ENCODE data around the gene ARMC9. TPM values are rescaled to one million over a fixed set of nuclear protein-coding genes. Genes with fewer than 3 reads are reported as not detected.

Gene ARMC9
- total RNA-seq, 4 donors from 2014 or later = 16.8 to 47.6 (median 39.3) TPM

DNA sequence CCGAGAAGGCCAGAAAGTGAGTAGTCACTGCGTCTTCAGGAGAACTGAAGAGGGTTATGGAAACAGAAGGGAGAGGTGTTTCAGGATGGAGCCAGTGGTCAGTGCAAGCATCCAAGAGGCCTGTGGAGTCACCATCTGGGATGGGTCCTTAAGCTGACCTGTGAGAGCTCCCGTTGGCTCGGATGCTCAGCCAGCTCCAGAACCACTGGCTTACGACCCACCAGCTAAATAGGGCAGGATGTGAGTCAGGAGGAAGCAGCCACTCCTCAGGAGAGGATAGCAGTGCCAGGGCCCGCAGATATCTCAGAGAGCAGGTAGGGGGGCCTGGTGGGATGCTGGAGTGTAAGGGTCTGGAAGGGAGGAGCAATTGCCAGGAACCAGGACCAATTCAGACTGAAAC, 134.0 kb downstream of the ARMC9 start:
- intact Hi-C loops (cut with DNase I; ENCODE audit: low total_unique reads) = no loop called here
- TF ChIP-seq POLR2A (IDR thresholded peaks at IDR 0.05) (no peak), CTCF (IDR thresholded peaks at IDR 0.05) (no peak)
- H3K4me1 ChIP-seq = no peaks in the 10 kb centered on the region
- H3K9me3 ChIP-seq = no peaks in the 10 kb centered on the region
- no peak overlapping the region for H3K4me3 ChIP-seq
- no peaks in the 10 kb centered on the region for H3K27me3 ChIP-seq
- H3K27ac ChIP-seq = no peak overlapping the region
- H3K36me3 ChIP-seq = no peaks in the 10 kb centered on the region
- no peak for DNase-seq

DNA sequence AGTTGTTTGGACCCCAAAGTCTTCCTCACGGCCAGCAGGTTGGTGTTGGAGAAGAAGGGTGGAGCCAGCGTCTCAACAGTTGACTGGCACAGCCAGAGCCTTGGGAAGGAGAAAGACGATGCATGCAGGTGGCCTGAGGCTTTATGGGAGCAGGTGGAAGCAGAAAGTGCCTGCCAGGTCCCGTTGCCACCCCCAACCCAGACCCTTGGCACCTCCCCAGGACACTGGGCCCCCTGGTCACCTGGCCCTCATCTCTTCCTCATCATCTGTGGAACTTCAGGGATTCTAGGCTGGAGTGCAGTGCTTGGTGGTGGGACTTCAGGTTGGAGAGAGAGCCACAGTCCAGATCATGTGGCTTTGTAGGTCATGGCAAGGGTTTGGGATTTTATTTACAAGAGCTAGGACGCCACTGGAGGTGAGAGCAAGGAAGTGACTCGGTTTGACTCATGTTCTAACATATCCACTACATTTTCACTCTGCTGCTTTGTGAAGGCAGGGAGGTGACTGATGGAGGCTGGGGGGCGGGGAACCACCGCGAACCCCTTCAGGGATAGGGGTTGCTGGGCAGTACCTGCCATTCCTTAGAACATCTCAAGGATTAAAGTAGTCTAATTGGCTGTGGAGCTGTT, 134.6 kb downstream of the ARMC9 start:
- DNase-seq = no peak
- no peaks in the 10 kb centered on the region for H3K9me3 ChIP-seq
- TF ChIP-seq POLR2A (IDR thresholded peaks at IDR 0.05) (no peak), CTCF (IDR thresholded peaks at IDR 0.05) (no peak)
- no peaks in the 10 kb centered on the region for H3K4me1 ChIP-seq
- H3K27ac ChIP-seq = no peak overlapping the region
- H3K36me3 ChIP-seq = no peaks in the 10 kb centered on the region
- no peaks in the 10 kb centered on the region for H3K27me3 ChIP-seq
- H3K4me3 ChIP-seq = no peak overlapping the region
- intact Hi-C loops (cut with DNase I; ENCODE audit: low total_unique reads) = no loop called here

GRCh38 chr2:231334179-231334930, 135.9 kb downstream of the ARMC9 start:
- intact Hi-C loops (cut with DNase I; ENCODE audit: low total_unique reads) = no loop called here
- Histone ChIP-seq H3K27me3 (no peaks in the 10 kb centered on the region), H3K9me3 (no peaks in the 10 kb centered on the region), H3K4me3 (no peak overlapping the region), H3K36me3 (no peaks in the 10 kb centered on the region), H3K4me1 (no peaks in the 10 kb centered on the region), H3K27ac (no peak overlapping the region)
- TF ChIP-seq POLR2A (IDR thresholded peaks at IDR 0.05) (no peak), CTCF (IDR thresholded peaks at IDR 0.05) (no peak)
- no peak for DNase-seq

GRCh38 chr2:231334981-231335380, 136.6 kb downstream of the ARMC9 start:
- no peak for TF ChIP-seq CTCF (IDR thresholded peaks at IDR 0.05)
- no peak for TF ChIP-seq POLR2A (IDR thresholded peaks at IDR 0.05)
- no peak overlapping the region for H3K4me3 ChIP-seq
- intact Hi-C loops (cut with DNase I; ENCODE audit: low total_unique reads) = no loop called here
- H3K27me3 ChIP-seq = no peaks in the 10 kb centered on the region
- DNase-seq = no peak
- no peaks in the 10 kb centered on the region for H3K36me3 ChIP-seq
- H3K4me1 ChIP-seq = no peaks in the 10 kb centered on the region
- H3K27ac ChIP-seq = no peak overlapping the region
- no peaks in the 10 kb centered on the region for H3K9me3 ChIP-seq

- TF ChIP-seq CTCF (IDR thresholded peaks at IDR 0.05) = no peak
- no peak for TF ChIP-seq POLR2A (IDR thresholded peaks at IDR 0.05)
- Histone ChIP-seq H3K27me3 (no peaks in the 10 kb centered on the region), H3K36me3 (no peaks in the 10 kb centered on the region), H3K9me3 (no peaks in the 10 kb centered on the region), H3K27ac (no peak overlapping the region), H3K4me3 (no peak overlapping the region), H3K4me1 (no peaks in the 10 kb centered on the region)
- no peak for DNase-seq
- intact Hi-C loops (cut with DNase I; ENCODE audit: low total_unique reads) = no loop called here
Observed at GRCh38 chr2:231335591-231335990, 137.2 kb downstream of the ARMC9 start.

All from uterus (tissue), 4 donors.